SK-N-SH (cell line): ENCODE measurements around the gene CHAC1. TPM values are rescaled to one million over a fixed set of nuclear protein-coding genes. Genes with fewer than 3 reads are reported as not detected.

Experiments used
- polyA plus RNA-seq, 3 experiments: library from polyadenylated mRNA; depleted of rRNA; stranded (reverse); fragments of >200 nt; gene quantifications; 2 replicates each; pipeline ENCODE4 v1.2.3, GENCODE V29; 2012
- small RNA-seq, 7 experiments: library from RNA; depleted of rRNA; stranded (forward); fragments of <200 nt; gene quantifications; one replicate each; pipeline ENCODE3, GENCODE V24; 2012

Gene CHAC1
- polyA plus RNA-seq, 1 of the 3 experiments (the other 2 are of a cell fraction): 9.3 TPM

Small RNA genes within 50 kb of the gene (small RNA-seq; reads per million reads assigned to genes)
- gene ISCA1P4: 0 reads per million in 7 experiments

Other genes with a start within 250 kb of the CHAC1 start
- gene RMDN3, start 198.2 kb upstream of the CHAC1 start, polyA plus RNA-seq (2012; rRNA removed): 30.0 and 33.0 TPM in 2 replicates
- gene GCHFR, start 189.4 kb upstream of the CHAC1 start, polyA plus RNA-seq (2012; rRNA removed): 0.60 and 0.67 TPM in 2 replicates
- 0.06 TPM in 1 of 2 replicates, not detected in the other for gene C15orf62, start 183.5 kb upstream of the CHAC1 start, polyA plus RNA-seq (2012; rRNA removed)
- 35.5 and 37.8 TPM in 2 replicates for gene ZFYVE19, start 146.4 kb upstream of the CHAC1 start, polyA plus RNA-seq (2012; rRNA removed)
- gene DNAJC17, start 146.0 kb upstream of the CHAC1 start, polyA plus RNA-seq (2012; rRNA removed): 53.1 and 61.6 TPM in 2 replicates
- not detected in 2 replicates for gene PPP1R14D, start 124.8 kb upstream of the CHAC1 start, polyA plus RNA-seq (2012; rRNA removed)
- gene SPINT1, start 109.4 kb upstream of the CHAC1 start, polyA plus RNA-seq (2012; rRNA removed): 0.58 and 2.0 TPM in 2 replicates
- 0.49 and 0.62 TPM in 2 replicates for gene RHOV, start 79.2 kb upstream of the CHAC1 start, polyA plus RNA-seq (2012; rRNA removed)
- gene VPS18, start 59.0 kb upstream of the CHAC1 start, polyA plus RNA-seq (2012; rRNA removed): 13.5 and 14.1 TPM in 2 replicates
- gene DLL4, start 24.1 kb upstream of the CHAC1 start, polyA plus RNA-seq (2012; rRNA removed): 0.03 TPM in 2 replicates
- 4.6 and 5.2 TPM in 2 replicates for gene INO80, start 162.8 kb downstream of the CHAC1 start, polyA plus RNA-seq (2012; rRNA removed)